ENCODE data around the gene PYGB. TPM values are rescaled to one million over a fixed set of nuclear protein-coding genes. Genes with fewer than 3 reads are reported as not detected.

The PYGB gene
- total RNA-seq, 1 experiment from 2014 or later, result 258 TPM

GRCh38 chr20:25214426-25214790, 33.5 kb upstream of the PYGB start:
- CTCF ChIA-PET, result no interaction called here

GRCh38 chr20:25214819-25215218, 33.1 kb upstream of the PYGB start:
- H3K4me1 Mint-ChIP-seq (ENCODE audit: low read depth, unreplicated experiment), result no peaks in the 10 kb centered on the region
- intact Hi-C loops (cut with micrococcal nuclease; ENCODE audit: unreplicated experiment), result no loop called here
- BruUV-seq (replicated peaks), result no TSS peak
- H3K27me3 Mint-ChIP-seq (ENCODE audit: unreplicated experiment), result no peaks in the 10 kb centered on the region
- H3K36me3 Mint-ChIP-seq (ENCODE audit: insufficient read depth, unreplicated experiment), result no peaks in the 10 kb centered on the region
- H3K9me3 Mint-ChIP-seq (ENCODE audit: low read depth, unreplicated experiment), result no peaks in the 10 kb centered on the region
- DNase-seq, result no peak
- CTCF ChIA-PET, result no interaction called here
- H3K4me3 Mint-ChIP-seq (ENCODE audit: low read depth, unreplicated experiment), result no peak overlapping the region
- no peak overlapping the region for H3K27ac Mint-ChIP-seq (ENCODE audit: unreplicated experiment)
- TF ChIP-seq CTCF (IDR thresholded peaks at IDR 0.05; ENCODE audit: unreplicated experiment), result no peak

More at GRCh38 chr20:25214426-25214790, 33.5 kb upstream of the PYGB start:
- BruUV-seq (replicated peaks), result no TSS peak
- intact Hi-C loops (cut with micrococcal nuclease; ENCODE audit: unreplicated experiment), result no loop called here
- H3K27me3 Mint-ChIP-seq (ENCODE audit: unreplicated experiment), result no peaks in the 10 kb centered on the region
- no peak overlapping the region for H3K4me3 Mint-ChIP-seq (ENCODE audit: low read depth, unreplicated experiment)
- no peaks in the 10 kb centered on the region for H3K9me3 Mint-ChIP-seq (ENCODE audit: low read depth, unreplicated experiment)
- no peak for TF ChIP-seq CTCF (IDR thresholded peaks at IDR 0.05; ENCODE audit: unreplicated experiment)
- no peaks in the 10 kb centered on the region for H3K36me3 Mint-ChIP-seq (ENCODE audit: insufficient read depth, unreplicated experiment)
- no peak overlapping the region for H3K27ac Mint-ChIP-seq (ENCODE audit: unreplicated experiment)
- DNase-seq, result no peak
- H3K4me1 Mint-ChIP-seq (ENCODE audit: low read depth, unreplicated experiment), result no peaks in the 10 kb centered on the region

- H3K4me3 Mint-ChIP-seq (ENCODE audit: low read depth, unreplicated experiment), result no peak overlapping the region
- H3K27me3 Mint-ChIP-seq (ENCODE audit: unreplicated experiment), result no peaks in the 10 kb centered on the region
- TF ChIP-seq CTCF (IDR thresholded peaks at IDR 0.05; ENCODE audit: unreplicated experiment), result no peak
- intact Hi-C loops (cut with micrococcal nuclease; ENCODE audit: unreplicated experiment), result no loop called here
- no peaks in the 10 kb centered on the region for H3K4me1 Mint-ChIP-seq (ENCODE audit: low read depth, unreplicated experiment)
- no TSS peak for BruUV-seq (replicated peaks)
- CTCF ChIA-PET, result no interaction called here
- H3K9me3 Mint-ChIP-seq (ENCODE audit: low read depth, unreplicated experiment), result no peaks in the 10 kb centered on the region
- no peak overlapping the region for H3K27ac Mint-ChIP-seq (ENCODE audit: unreplicated experiment)
- no peaks in the 10 kb centered on the region for H3K36me3 Mint-ChIP-seq (ENCODE audit: insufficient read depth, unreplicated experiment)
- no peak for DNase-seq
Observed at GRCh38 chr20:25215521-25215920, 32.4 kb upstream of the PYGB start.

- no peak for DNase-seq
- TF ChIP-seq CTCF (IDR thresholded peaks at IDR 0.05; ENCODE audit: unreplicated experiment), result no peak
- CTCF ChIA-PET, result no interaction called here
- no TSS peak for BruUV-seq (replicated peaks)
- Mint-ChIP-seq H3K27me3 (ENCODE audit: unreplicated experiment) (no peaks in the 10 kb centered on the region), H3K27ac (ENCODE audit: unreplicated experiment) (no peak overlapping the region), H3K9me3 (ENCODE audit: low read depth, unreplicated experiment) (no peaks in the 10 kb centered on the region), H3K4me3 (ENCODE audit: low read depth, unreplicated experiment) (no peak overlapping the region), H3K36me3 (ENCODE audit: insufficient read depth, unreplicated experiment) (no peaks in the 10 kb centered on the region), H3K4me1 (ENCODE audit: low read depth, unreplicated experiment) (no peaks in the 10 kb centered on the region)
- intact Hi-C loops (cut with micrococcal nuclease; ENCODE audit: unreplicated experiment), result no loop called here
Observed at GRCh38 chr20:25216199-25216945, 31.5 kb upstream of the PYGB start.
